ENCODE data around the gene MCHR1.
"Not testable (repeated sequence)": the region's sequence is repeated elsewhere in the genome, so short reads cannot be mapped to it uniquely, and the experiment has no call there.

Gene MCHR1, protein sequence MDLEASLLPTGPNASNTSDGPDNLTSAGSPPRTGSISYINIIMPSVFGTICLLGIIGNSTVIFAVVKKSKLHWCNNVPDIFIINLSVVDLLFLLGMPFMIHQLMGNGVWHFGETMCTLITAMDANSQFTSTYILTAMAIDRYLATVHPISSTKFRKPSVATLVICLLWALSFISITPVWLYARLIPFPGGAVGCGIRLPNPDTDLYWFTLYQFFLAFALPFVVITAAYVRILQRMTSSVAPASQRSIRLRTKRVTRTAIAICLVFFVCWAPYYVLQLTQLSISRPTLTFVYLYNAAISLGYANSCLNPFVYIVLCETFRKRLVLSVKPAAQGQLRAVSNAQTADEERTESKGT

DNA sequence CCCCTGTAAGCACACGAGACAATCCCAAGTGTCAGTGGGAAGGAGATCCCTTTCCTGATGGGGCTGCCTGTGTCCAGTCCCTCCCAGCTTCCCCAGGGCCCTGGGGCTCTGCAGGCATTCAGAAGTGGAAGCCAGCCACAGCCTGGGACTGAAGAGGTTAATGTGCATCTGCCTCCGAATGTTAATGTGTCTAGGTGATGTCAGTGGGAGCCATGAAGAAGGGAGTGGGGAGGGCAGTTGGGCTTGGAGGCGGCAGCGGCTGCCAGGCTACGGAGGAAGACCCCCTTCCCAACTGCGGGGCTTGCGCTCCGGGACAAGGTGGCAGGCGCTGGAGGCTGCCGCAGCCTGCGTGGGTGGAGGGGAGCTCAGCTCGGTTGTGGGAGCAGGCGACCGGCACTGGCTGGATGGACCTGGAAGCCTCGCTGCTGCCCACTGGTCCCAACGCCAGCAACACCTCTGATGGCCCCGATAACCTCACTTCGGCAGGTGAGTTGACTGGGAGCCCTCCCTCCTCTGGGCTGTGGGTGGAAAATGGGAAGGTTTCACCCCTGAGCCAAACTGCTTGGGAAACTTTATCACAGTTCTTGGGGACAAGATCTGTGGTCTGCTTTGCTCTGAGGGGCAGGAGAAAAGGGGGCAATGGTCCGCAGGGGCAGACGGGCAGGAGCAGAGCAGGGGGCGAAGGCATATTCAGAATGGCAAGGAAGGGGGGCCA is at the start of gene MCHR1:
Gene MCHR1 (plus strand): TSS at position 236 of the 715 bp plus-strand sequence. CDS start 169 bp downstream, at position 405.
- DNase-seq: no peak

DNA sequence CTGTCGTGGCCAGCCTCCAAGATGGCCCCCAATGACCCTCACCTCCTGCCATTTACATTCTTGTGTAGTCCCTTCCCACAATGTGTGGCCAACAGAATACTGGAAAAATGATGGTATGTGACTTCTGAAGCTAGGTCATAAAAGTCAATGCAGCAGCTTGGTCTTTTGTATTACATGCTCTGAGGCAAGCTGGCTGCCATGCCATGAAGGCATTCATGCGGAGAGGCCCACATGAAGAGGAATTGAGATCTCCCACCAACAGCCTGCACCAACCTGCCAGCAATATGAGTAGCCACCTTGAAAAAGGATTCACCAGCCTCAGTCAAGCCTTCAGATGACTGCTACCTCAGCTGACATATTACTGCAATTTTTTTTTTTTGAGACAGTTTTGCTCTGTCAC is 47.4 kb upstream of the MCHR1 start:
- no peak for DNase-seq

DNA sequence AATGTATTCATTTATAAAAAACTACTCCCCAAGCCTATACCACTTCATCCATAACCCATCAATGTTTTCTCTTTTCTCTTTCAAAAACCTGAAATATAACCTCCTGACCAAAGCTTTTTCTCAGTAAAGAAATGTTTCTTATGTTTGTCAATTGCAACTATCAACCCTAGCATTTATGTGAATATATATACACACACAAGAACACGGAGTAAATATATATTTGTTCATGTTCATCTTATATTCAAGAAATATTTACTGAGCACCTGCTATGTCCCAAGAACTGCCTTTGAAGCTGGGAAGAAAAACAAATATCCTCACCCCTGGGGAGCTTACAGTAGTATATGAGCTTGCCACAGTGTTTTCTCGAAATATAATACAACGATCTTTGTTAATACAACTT is 46.2 kb upstream of the MCHR1 start:
- no peak for DNase-seq

DNA sequence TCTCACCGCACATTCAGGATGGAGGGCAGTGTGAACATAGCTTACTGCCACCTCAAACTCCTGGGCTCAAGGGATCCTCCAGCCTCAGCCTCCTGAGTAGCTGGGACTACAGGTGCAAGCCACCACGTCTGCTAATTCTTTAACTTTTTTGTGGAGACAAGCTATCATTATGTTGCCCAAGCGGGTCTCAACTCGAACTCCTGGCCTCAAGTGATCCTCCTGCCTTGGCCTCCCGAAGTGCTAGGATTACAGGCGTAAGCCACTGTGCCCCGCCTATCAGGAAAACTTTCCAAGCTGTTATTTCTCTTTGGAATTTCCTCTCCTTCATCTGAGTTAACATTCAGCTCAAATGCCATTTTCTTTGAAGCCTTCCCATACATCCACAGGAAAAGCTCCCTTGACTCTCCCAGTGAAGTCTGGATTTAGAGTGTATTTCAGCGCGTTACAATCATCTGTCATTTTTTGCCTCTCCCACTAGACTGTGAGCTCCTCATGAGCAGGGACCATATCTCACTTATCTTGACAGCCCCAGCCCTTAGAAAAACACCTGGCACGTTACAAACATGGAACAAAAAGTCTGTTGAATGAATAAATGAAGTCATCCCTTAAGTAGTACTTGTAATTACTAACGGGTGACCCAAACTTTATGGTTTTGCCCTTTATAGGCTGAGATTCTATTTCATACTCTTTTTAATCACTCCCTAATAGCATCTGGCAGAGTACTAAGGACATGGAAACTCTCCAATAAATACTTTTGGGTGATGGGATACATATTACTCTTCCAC is 45.0 kb upstream of the MCHR1 start:
- no peak for DNase-seq

DNA sequence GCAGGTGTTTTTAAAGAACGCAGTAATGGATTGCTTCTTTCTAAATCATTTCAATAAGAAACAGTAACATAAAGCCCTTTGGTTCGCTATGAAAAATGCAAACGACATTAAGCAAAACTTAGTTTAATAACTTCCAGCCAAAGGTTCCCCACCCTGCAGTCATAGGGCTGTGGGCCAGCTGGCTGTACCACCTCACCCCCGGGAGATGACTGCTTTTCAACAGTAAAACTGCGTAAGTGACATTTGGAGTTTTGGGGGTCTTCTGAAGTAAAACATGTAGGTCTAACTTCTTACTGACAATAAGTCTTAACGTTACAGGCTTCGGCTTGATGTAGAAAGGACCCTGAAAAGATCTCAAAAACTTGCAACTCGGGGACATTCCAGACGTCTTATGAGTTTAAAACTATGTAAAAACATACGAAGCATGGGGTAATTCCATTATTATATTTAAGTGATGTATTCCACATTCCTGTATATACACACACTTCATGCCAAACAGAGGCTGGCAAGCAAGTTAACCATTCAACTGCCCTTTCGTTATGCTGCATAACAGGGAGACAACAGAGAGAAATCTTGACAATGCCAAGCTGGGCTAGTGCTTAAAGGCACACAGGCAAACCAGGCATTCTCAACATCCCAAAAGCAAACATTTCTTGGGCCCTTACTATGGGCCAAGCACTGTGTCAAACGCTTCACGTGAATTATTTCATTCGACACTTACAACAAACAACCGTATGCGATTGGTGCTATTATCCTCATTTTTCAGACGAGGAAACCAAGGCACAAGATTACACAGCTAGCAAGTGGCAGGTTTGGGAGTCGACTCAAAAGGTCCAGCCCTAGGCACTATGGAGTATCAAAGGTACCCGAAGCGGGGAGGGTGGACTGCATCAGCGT is 44.0 kb upstream of the MCHR1 start:
- DNase-seq: no peak

DNA sequence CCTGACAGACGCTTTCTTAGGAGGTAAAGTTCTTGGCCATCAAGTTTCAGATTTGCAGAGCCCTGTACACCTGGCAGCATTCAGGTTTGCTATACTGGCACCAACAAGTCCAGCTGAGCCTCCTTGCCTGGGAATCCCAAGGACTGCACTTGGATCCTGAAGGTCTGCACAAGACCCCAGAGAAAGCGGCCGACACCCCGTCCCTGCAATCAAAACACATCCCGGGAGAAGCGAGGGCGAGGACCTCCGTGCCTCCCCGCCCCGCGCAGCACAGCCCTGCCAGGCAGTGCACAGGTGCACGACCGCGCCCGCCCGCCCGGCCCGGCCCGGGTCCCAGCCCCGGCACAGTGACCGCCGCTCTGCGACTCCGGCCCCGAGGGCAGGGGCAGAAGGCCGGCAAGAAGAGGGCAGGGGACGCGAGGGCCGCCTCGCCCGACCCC is 43.3 kb upstream of the MCHR1 start:
- DNase-seq: no peak

DNA sequence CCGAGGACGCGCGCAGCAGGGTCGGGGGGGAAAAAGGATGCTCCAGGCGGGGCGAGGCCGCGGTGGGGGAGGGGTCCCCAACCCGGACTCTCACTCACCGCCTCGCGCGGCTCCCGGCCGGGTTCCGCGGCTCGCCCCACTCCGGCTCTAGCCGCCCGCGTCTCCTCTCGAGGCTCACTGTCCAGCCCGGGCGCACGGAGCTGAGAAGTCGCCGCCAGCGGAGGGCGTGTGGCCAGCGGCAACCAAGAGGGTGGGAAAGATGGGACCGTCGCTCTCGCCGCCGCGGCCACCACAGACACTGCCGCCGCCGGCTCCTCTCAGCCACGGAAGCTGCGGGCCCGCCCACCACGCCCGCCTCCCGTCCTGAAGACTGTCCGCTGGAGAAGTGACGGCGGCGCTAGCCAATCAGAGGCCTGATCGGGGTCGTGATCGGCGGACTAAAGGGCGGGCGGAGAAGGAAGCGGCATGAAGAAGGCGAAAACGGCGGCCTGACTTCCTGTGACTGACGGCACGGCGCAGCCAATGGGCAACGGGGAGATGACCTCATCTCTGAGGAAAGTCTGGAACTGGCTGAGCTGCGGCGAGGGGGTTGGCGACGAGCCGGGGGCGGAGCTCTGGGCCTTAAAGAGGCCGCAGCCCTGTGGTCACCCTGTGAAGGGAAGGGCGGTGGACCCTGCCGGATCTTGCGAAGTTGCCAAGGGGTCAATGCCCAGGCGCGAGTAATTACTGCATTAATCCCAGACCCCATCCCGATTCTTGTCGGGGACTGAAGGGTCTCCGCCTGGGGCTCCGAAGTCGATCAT is 42.7 kb upstream of the MCHR1 start, which contains the start of gene MRTFA:
Gene MRTFA (minus strand): TSS at position 340 of the 803 bp plus-strand sequence.
- peak; percentile 100 for DNase-seq

DNA sequence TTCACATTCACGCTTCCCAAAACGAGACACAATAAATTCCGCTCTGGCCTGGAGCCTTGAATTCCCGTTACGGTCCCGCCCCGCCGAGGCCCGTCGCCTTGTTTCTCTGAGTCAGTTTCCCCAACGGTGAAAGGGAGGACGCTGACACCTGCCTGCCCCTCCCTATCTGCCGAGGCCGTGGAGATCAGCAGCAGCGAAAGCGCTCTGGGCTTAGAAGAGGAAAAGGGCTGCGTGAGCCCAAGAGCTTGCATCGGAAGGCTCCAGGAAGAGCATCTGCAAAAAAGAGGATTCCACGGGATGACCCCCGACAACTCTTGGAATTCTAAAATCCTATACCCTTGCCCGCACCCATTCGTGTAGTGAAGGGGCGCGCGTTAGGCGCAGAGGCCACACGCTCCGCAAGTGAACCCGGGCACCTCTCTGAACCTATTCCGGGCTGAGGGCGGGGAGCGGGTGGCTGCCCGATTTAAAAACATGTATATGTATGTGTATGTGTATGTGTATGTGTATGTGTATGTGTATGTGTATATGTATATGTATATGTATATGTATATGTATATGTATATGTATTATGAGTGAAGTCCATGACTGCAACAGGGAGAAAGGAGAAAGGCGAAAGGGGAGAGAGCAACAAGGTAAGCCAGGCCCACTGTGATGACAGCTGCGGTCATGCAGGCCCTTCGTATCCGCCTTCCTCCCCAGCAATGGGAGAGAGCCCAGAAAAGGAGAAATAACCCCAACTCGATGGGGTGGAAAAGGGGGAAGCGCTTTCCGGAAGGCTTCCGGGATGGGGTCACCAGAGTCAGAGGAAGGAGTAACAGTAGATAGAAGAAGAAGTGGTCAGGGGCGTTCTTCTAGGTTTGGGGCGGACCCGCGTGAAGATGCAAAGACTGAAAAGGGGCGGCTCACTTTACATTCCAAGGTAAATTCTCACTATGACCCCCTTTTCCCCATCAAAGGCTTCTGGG is 41.8 kb upstream of the MCHR1 start:
- peak; percentile 58 for DNase-seq

DNA sequence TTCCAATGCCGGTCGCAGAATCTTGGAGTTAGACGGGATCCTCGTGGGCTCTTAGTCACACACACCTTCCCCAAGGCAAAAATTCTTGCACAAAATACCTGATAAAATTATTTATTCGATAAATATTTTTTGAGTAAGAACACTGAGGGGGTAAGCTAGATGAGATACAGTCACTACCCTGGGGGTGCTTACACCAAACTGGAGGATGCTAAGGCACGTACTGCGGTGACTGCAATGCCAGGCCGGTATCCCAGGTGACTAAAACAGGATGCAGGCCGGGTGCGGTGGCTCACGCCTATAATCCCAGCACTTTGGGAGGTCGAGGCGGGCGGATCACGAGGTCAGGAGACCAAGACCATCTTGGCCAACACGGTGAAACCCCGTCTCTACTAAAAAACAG is 41.0 kb upstream of the MCHR1 start:
- DNase-seq: no peak

DNA sequence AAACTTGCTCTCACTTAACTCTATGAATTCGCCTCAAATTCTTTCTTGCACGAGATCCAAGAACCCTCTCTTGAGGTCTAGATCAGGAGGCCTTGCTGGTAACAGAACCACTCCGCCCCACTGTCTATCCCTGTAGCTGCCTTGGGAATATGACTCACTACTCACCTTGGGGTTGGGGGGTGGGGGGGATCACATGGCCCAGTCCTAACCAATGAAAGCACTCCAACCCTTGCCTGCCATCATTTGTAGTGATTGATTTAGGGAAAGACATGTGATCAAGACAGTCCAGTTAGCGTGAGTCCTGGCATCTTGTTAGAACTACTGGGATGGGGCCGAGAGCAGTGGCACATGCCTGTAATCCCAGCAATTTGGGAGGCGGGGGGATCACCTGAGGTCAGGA is 38.0 kb upstream of the MCHR1 start:
- DNase-seq: no peak

DNA sequence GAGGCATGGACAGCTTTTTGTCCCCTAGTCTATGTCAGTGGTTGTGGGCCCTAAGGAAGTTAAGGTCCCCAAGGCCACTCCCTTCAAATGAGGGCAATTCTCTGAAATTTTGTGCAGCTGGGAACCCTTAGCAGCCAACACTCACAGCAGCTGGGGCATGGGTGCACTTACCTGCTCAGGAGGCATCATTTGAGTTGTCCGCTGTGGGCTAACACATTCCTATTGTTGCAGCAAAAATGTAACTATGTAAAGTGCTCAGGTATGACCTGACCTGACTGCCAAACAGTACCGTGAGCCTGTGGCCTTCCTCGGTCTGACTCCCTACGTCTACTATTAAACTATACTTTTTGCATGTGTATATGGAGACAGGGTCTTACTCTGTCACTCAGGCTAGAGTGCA is 37.0 kb upstream of the MCHR1 start:
- no peak for DNase-seq

DNA sequence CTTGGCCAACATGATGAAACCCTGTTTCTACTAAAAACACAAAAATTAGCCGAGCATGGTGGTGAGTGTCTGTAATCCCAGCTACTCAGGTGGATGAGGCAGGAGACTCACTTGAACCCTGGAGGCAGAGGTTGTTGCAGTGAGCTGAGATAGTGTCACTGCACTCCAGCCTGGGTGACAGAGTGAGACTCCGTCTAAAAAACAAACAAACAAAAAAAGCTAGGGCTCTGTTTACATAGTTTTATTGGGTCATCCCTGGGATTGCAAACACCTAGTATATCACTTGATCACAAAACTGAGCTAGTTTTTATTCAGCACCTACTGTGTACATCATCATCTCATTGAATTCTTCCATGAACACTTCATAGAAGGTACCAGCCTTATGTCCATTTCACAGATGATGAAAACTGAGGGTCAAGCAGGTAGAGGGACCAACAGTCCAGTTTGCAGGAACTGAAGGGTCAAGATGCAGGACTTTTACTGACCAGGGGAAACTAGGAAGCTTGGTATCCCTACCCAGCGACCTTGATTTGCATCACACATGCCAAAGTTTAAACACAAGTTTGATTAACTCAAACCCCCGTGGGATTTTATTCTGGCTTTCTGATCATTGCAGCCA is 33.6 kb upstream of the MCHR1 start:
- no peak for DNase-seq

DNA sequence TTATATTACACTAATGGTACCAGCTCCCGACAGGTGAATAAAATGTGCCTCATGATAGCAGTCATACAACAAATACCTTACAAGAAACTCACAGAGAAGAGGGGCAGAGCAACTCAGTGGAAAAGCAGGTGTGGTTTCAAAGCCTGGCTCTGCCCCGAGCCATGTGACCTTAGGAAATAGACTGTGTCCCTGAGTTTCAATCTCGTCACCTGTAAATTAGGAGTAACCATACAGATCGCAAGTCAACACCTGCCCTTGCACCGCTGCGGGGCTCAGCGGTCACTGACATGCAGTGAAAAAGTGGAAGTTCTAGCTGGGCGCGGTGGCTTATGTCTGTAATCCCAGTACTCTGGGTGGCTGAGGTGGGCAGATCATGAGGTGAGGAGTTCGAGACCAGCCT is 30.9 kb upstream of the MCHR1 start:
- DNase-seq: no peak

DNA sequence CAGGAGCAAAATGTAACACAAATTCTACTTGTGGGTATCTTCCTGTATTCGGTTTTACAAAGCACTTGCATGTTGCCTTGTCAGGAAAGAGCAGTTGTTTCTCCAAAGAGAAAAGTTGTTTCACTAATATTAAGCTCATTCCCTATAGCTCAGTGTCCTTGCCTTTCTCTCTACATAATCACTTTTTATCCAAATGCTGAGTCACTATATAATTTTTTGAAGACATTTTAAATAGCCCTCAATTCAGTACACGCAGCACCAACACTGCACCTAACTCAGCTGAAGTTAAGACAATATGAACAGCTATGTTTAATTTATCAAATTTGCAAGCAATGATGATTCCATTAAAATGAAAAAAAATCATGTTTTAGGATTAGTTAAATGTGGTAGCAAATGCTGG is 28.2 kb upstream of the MCHR1 start:
- no peak for DNase-seq

DNA sequence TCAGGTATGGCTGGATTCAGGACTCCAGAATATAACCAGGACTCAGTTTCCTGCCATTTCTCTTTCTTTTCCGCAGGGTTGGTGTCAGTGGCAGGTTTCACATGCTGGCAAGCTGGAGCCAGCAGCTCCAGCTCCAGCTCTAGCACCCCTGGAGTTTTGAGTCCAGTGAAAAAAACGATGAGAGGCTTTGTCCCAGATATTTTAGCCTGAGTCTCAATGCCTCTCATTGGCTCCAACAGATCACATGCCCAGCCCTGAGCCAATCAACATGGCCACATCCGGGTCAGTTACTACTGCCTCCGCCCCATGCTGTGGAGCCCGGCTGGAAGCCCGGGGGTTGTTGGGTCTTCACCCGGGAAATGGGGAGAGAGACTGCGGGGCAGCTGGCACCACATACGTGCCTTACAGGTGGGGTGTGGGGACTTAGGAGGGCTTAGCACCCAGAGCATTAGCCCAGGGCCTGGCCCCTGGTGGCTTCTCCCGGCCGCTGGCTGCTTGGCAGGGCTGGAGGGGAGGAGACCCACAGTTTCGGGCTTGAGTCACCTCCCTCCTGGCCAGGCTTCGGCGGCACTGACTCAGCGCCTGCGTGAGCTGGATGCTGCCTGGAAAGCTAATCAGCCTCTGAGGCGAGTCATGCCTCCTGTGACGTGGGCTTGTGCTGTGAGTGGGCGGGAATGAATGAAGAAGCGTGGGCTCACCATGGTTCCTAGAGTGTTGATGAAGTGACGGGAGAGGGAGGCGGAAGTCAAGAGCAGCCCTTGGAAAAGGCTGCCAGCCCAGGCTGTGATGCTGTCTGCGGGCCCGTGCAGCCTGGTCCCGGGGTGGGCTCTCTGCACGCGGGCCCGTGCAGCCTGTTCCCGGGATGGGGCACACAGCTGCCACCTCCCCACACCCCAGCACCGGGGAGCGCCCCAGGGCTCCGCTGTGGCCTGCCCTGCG is 27.5 kb upstream of the MCHR1 start:
- peak; percentile 95 for DNase-seq

DNA sequence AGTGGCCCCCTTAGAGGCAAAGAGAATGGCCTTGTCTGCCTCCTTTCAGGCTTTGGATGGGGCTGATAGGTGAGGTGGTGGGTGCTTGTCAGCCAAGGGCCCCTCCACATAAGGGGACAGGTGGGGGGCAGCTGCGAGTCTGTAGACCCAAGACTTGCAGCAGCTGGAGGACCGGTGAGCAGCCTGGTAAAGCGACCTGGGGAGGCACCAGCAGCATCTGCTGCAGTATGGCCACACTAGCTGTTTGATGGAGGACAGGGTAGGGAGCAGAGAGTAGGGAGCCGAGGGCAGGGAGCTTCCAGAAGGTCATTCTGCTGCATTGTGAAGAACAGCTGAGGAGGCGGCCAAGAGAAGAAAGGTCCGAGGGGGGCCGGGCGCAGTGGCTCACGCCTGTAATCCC is 25.9 kb upstream of the MCHR1 start:
- no peak for DNase-seq

DNA sequence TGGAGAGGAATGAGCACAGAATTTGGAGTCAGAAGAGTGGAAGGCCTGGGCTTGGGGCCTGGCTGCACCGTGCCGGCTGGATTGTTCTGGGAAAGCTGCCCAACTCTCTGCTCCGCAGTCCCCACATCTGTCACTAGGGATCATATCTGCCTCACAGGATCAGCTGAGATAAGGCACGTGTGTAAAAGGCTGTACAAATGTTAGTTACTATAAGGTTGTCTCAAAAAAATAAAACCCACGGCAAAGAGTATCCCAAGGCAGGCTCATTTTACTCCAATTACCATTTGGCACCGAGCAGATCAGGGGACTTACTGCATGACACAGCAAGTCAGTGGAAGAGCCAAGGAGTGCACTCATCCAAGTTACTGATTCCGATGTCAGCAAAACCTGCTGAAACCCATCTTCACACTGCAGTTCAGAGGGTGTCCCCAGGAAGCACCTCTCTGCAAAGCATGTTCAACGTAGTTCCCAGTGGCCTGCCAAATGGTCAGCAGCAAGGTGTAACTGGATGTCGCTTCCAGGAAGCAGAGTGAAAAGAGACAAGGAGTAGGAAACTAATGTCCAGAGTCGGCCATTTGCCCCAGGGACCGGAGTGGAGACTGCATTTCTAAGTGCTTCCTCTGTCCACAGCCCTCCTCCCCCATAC is 24.6 kb upstream of the MCHR1 start:
- DNase-seq: no peak

DNA sequence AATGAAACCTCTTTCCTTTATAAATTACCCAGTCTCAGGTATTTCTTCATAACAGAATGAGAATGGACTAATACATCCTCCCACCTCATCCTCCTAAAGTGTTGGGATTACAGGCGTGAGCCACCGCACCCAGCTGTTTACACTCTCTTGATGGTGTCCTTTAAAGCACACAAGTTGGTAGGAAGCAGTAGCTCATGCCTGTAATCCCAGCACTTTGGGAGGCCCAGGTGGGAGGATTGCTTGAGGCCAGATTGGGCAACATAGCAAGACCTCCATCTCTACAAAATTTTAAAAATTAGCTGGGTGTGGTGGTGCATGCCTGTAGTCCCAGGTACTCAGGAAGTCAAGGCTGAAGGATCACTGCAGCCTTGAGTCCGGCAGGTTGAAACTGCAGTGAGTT is 23.3 kb upstream of the MCHR1 start:
- not testable (repeated sequence) for DNase-seq
